Omental fat pad (tissue), 4 donors: Measurements from ENCODE around the gene HSF2. TPM values are rescaled to one million over a fixed set of nuclear protein-coding genes. Genes with fewer than 3 reads are reported as not detected.

Experiments
- ATAC-seq: fragments of 150-250 bp; one replicate; pipeline ENCODE4 v1.9.1; 2016; ENCODE audit warnings: mild to moderate bottlenecking, moderate library complexity; ENCODE audit not compliant: low FRiP score
- DNase-seq: peaks from one replicate; pipeline ENCODE4 v3.0.0-alpha.2; 2019; ENCODE audit warnings: low spot score
- total RNA-seq, 4 donors: library from RNA; depleted of rRNA; stranded (reverse); fragments of >200 nt; gene quantifications; one replicate each; pipeline ENCODE4 v1.1.0, GENCODE V29; 2016
- TF ChIP-seq, protein P1 (sequence below), 3 donors: fragments of 450-650 bp; IDR thresholded peaks; one replicate each; pipeline ENCODE4 v1.5.1; 2016 to 2017; ENCODE audit warnings: antibody characterized with exemption in 3 of 3, mild to moderate bottlenecking in 3 of 3, moderate library complexity in 2 of 3

HSF2 gene
- total RNA-seq, 4 donors from 2014 or later: 8.9 to 19.5 (median 13.5) TPM

DNA sequence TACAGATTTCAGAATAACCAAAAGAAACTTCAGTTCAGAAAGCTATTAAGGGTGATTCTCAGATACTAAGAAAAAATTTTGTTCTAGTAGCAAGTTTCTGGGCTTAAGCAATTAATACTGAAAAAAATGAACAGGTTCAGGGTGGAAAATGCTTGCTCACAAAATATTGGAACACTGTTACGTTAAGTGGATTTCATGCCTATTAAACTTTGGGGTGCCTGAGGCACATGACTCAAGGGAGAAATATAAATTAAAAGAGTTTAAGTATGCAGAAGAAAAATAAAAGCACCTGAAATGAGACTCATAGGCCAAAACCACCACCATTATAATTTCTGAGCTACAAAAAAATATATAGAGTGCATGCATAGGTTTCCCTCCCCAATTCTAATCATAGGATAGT, 32.3 kb upstream of the HSF2 start:
- TF ChIP-seq, protein P1, sequence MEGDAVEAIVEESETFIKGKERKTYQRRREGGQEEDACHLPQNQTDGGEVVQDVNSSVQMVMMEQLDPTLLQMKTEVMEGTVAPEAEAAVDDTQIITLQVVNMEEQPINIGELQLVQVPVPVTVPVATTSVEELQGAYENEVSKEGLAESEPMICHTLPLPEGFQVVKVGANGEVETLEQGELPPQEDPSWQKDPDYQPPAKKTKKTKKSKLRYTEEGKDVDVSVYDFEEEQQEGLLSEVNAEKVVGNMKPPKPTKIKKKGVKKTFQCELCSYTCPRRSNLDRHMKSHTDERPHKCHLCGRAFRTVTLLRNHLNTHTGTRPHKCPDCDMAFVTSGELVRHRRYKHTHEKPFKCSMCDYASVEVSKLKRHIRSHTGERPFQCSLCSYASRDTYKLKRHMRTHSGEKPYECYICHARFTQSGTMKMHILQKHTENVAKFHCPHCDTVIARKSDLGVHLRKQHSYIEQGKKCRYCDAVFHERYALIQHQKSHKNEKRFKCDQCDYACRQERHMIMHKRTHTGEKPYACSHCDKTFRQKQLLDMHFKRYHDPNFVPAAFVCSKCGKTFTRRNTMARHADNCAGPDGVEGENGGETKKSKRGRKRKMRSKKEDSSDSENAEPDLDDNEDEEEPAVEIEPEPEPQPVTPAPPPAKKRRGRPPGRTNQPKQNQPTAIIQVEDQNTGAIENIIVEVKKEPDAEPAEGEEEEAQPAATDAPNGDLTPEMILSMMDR (IDR thresholded peaks at IDR 0.05): no peak
- ATAC-seq (no peak), DNase-seq (no peak)

- ATAC-seq (no peak), DNase-seq (no peak)
- TF ChIP-seq, protein P1 (IDR thresholded peaks at IDR 0.05): no peak
Observed at GRCh38 chr6:122369536-122369935, 29.9 kb upstream of the HSF2 start.

GRCh38 chr6:122372647-122373046, 26.8 kb upstream of the HSF2 start:
- ATAC-seq: no peak
- TF ChIP-seq, protein P1 (IDR thresholded peaks at IDR 0.05): no peak
- no peak for DNase-seq

DNA sequence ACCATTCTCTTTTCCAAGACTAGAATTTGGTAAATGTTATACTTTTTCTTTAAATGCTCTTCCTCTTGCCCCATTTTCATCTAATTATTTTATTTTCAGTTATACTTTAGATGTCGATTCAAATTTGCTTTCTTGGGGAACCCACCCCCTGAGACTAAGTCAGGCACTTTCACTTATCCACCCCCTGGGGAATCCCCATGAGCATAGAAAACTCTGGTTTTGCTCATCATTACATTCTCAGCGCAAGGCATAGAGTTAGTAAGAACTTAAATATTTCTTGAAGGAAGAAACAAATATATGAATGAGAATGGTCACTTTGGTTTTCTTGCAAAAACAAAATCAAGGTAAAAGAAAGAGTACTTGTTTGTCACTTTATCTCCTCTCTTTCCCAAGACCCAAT, 25.1 kb upstream of the HSF2 start:
- TF ChIP-seq, protein P1 (IDR thresholded peaks at IDR 0.05): no peak
- DNase-seq: no peak
- ATAC-seq: no peak

DNA sequence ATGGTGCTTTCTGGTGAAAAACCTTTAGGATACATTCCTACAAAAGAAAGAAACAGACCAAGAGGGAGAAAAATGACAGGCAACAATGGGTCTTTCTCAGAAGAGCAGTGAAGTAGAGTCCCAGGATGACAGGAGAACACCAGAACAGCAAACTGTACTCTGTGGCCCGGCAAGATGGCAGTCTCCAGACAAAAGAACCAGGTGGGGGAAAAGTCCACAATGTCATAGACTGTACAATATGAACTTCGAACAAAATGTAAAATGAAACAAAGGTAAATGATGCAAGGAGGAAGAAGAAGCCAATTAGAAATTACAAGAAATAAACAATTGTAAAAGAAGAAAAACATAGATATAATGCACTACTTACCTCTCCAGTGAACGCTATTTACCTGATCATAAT, 23.2 kb upstream of the HSF2 start:
- TF ChIP-seq, protein P1 (IDR thresholded peaks at IDR 0.05): no peak
- DNase-seq (no peak), ATAC-seq (no peak)

- no peak for DNase-seq
- TF ChIP-seq, protein P1 (IDR thresholded peaks at IDR 0.05): no peak
- peak; percentile 81 for ATAC-seq
Observed at GRCh38 chr6:122381494-122382265, 17.8 kb upstream of the HSF2 start.
